NCI-H2171 (cell line): ENCODE results near the gene DLK2.

Source experiments
- DNase-seq: peaks from one replicate; lab custom pipeline; 2025; lab: John Stamatoyannopoulos, UW

DLK2 gene

GRCh38 chr6:43453831-43454230 is 1.5 kb downstream of the DLK2 start:
- no peak for DNase-seq

DNA sequence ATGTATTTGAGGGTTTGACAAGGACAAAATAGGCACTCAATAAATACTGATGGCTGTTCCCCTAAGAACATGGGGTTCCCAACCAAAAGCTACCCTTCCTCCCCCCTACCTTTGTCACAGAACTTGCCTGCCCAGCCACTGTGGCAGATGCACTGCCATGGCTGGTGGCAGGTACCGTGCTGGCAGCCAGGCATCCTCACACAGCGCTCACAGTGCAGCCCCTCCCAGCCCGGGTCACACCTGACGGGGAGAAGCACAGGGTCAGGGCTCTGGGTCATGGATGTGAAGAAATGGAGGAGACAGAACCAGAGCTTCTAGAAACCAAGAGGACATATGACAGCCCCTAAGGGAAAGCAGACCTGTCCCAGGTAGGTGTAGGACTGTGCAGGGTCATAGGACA is 2.5 kb downstream of the DLK2 start:
- no peak for DNase-seq

DNA sequence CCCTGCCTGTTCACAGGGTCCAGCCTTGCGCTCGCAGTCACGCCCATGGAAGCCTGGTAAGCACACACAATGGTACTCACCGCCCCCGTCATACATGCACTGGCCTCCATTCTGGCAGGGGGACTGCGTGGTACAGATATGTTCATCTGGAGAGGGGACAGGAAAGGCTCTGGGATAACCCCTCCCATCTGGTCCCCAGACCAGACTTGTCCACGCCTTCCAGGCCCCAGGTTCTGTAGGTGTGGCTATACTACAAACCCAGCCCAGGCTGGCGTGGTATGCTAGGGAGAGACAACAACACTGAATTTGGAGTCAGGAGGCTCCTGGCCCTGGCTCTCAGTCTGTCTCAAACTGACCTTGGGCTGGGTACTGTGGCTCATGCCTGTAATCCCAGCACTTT is 3.4 kb downstream of the DLK2 start:
- no peak for DNase-seq

GRCh38 chr6:43451348-43451747 is 4.0 kb downstream of the DLK2 start:
- no peak for DNase-seq

DNA sequence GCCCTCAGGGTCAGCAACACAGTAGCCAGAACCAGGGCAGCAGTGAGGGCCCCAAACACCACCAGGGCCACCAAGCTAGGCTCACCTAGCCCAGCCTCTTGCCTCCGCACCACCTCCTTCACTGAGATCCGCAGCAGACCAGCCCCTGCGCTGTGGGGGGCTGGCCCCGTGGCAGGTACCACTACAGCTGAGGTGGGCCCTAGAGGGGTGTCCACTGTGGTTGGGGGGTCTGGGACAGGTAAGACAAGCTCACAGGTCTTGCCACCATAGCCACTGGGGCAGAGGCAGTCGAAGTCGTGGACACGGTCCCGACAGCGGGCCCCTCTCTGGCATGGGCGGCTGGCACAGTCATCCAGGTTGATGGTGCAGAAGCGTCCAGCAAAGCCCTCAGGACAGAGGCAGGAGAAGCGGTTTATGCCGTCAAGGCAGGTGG is 4.6 kb downstream of the DLK2 start:
- no peak for DNase-seq

DNA sequence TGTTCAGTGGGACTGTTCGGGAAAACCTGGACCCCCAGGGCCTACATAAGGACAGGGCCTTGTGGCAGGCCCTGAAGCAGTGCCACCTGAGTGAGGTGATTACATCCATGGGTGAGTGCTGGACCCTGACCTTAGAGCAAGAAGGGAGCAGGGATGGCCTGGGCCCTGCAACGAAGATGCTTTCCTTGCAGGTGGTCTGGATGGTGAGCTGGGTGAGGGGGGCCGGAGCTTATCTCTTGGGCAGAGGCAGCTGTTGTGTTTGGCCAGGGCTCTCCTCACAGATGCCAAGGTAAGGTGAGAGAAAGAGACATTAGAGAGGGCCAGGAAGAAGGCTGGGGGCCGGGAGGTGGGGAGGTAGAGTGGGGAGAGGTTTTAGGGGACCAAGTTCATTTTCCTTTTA is 6.4 kb downstream of the DLK2 start:
- DNase-seq = no peak

GRCh38 chr6:43447604-43448003 is 7.7 kb downstream of the DLK2 start:
- DNase-seq = no peak

DNA sequence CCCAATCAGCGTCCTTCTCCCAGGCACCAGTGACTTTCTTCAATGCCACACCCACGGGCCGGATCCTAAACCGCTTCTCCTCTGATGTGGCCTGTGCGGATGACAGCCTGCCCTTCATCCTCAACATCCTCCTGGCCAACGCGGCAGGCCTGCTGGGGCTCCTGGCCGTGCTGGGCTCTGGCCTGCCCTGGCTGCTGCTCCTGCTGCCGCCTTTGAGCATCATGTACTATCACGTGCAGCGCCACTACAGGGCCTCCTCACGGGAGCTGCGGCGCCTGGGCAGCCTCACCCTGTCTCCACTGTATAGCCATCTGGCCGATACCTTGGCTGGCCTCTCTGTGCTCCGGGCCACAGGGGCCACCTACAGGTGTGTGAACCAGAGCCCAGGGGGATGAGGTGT is 9.8 kb downstream of the DLK2 start:
- DNase-seq = no peak

DNA sequence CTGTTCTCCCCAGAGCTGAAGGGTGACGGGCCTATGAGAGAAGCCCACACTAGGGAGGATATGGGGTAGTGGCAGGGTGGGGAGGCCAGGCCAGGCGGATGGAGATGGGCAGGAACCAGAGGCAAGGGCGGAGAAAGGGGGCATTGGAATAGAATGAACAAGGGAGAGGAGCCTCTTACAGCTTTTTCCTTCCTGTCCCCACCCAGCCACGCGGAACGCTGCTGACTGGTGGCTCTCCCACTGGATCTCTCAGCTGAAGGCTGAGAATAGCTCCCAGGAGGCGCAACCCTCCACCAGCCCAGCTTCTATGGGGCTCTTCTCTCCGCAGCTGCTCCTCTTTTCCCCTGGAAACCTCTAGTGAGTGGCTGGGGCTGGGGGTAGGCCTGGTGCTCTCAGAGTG is 10.8 kb downstream of the DLK2 start:
- DNase-seq = no peak

- no peak for DNase-seq
Measured at GRCh38 chr6:43444036-43444435, 11.3 kb downstream of the DLK2 start.

DNA sequence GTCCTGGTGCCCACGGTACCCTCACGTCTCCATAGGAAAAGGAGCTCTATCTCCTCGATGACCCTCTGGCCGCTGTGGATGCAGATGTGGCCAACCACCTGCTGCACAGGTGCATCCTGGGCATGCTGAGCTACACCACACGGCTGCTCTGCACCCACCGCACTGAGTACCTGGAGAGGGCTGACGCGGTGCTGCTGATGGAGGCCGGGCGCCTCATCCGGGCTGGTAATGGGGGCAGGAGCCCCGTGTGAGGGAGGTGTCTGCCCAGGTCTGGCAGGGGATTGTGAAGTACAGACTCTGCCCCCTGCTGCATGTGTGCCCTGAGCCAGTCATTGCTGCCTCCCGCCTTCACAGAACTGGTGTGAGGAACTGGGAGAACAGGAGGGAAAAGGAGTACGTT is 12.4 kb downstream of the DLK2 start:
- DNase-seq = no peak

DNA sequence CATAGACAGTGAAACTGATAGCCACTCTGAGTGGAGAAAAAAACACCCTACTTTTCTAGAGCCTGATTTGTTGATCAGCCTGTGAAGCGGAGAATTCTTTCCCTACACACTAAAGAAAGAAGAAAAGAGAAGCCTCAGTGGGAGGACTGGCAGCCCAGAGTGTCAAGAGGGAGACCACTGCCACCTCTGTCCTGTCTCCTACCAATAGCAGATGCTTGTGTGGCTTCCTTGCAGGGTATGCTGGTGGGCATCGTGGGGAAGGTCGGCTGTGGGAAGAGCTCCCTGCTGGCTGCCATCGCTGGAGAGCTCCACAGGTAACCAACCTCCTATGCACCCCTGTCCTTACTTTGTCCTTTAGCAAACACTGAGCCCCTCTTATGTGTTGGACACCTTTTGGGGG is 17.6 kb downstream of the DLK2 start:
- no peak for DNase-seq

- no peak for DNase-seq
Measured at GRCh38 chr6:43436577-43437282, 18.6 kb downstream of the DLK2 start.

DNA sequence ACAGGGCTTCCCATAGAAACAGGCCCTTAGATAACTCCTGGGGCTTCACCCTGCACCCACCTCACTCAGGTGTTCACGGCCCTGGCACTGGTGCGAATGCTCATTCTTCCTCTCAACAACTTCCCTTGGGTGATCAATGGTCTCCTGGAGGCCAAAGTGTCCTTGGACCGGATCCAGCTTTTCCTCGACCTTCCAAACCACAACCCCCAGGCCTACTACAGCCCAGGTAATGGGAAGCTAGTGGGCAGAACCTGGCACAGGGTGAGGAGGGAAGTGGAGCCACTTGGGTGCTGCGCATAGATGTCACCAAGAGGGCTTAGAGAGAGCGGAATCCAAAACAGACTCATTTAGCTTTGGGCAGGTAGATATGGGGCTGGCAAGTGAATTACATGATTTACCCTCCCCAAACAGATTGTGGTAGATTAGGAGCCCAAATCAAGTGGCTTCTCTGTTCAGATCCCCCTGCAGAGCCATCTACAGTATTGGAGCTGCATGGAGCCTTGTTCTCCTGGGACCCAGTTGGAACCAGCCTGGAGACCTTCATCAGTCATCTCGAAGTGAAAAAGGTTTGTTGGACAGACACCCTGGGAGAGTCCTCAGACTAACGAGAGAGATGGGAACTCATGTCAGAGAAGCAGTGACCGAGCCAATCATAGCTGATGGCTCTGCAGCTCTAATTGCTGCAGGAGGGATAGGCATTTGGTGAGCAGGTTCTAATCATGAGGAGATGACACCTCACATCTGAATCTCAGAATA is 19.5 kb downstream of the DLK2 start:
- DNase-seq = no peak

DNA sequence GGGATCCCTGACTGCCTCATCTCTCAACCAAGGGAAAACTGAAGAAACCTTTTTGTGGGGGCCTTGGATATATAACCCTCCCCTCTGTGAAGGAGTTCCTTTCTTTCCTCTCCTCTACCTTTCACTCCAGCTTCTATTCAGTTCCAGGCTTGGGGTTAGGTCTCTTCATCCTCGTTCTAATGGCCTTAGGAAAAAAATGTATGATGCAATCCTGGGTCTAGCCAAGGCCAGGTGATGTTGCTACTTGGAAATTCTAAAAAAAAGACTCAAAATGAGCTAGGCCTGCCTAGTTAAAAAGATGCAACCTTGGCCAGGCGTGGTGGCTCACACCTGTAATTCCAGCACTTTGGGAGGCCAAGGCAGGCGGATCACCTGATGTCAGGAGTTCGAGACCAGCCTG is 20.4 kb downstream of the DLK2 start:
- DNase-seq = no peak

- DNase-seq = no peak
Measured at GRCh38 chr6:43434001-43434840, 21.1 kb downstream of the DLK2 start.

GRCh38 chr6:43433148-43433547 is 22.2 kb downstream of the DLK2 start:
- no peak for DNase-seq

DNA sequence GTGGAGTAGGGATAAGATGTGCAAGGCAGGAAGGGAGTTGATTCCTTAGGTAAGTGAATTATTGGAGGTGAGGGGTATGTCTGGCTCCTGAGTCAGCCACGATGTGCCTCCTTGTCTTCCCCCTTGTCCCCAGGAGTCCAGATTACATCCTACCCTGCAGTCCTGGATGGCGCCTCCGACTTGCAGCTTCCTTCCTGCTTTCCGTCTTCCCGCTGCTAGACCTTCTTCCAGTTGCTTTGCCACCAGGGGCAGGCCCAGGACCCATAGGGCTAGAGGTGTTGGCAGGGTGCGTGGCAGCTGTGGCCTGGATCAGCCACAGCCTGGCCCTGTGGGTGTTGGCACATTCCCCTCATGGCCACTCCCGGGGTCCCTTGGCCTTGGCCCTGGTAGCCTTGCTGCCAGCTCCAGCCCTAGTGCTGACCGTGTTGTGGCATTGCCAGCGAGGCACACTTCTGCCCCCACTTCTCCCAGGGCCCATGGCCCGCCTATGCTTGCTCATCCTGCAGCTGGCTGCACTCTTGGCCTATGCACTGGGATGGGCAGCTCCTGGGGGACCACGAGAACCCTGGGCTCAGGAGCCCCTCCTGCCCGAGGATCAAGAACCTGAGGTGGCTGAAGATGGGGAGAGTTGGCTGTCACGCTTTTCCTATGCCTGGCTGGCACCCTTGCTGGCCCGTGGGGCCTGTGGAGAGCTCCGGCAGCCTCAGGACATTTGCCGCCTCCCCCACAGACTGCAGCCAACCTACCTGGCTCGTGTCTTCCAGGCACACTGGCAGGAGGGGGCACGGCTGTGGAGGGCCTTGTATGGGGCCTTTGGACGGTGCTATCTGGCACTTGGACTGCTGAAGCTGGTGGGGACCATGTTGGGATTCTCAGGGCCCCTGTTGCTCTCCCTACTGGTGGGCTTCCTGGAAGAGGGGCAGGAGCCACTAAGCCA is 23.1 kb downstream of the DLK2 start:
- DNase-seq = no peak

DNA sequence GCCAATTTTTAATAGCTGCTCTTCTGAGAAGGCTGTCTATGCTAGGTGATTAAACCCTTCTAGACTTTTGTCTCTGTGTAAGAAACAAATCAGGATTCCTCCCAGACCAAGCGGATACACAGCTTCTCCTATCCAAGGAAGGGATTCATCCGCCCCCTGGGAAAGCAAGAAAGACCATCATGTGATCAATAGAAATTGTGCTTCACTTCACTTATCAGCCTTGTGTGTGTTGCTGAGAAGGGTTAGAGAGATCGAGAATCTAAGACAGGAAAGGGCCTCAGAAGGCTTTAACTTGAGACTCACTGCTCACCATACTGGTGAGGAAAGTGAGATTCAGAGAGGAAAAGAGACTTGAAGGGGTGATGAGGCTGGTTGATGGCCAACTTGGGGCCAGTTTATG is 26.5 kb downstream of the DLK2 start:
- no peak for DNase-seq

DNA sequence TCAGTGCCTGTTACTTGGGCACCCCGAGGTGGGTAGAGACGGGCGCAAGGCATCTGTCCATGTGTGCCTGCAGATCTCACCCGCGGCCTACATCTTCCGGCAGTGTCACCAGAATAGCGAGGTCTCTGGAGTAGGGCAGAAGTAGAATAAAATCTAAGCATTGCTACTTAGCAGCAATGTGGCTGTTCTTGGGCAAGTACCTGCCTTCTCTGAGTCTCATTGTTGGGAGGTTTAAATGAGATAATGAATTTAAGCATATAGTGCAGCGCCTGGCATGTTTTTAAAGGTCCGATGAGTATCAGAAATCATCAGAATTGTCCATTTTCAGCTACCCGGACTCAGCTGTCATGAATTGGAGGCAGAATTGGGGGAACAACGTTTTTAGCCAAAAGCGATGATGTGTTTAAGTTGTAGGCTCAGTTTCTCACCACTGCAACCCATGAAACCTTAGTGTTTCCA is 27.2 kb downstream of the DLK2 start:
- DNase-seq = peak; percentile 28

GRCh38 chr6:43427406-43428111 is 27.8 kb downstream of the DLK2 start, which contains the start of gene ABCC10:
ABCC10 (plus strand) TSS chr6:43427541; CDS start chr6:43427979, 438 bp downstream.
- DNase-seq = peak; percentile 98
